GM19397 (cell line): ENCODE data around the gene PCDH9.

Source experiments
- ATAC-seq: cut with Tn5 transposase; IDR thresholded peaks from one replicate; pipeline ENCODE4 v1.9.1; 2021; ENCODE audit warnings: mild to moderate bottlenecking, moderate library complexity; ENCODE audit not compliant: unreplicated experiment

PCDH9 gene

DNA sequence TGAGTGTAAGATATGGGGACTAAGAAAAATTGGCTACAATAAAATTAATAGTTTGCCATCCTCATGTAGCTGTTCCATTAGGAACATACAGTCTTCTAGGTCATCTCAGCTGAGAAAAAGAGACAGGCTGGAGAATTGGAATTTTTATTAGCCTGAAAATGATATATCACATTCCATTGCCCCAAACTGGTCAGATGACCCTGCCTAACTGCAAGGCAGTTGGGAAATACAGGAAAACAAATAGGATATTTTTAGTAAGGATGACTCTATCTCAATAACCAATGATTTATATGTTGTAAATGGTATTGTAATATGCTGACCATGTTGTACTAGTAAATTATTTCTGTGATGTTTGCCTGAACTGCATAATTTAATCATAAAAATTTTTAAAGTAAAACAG, 673.8 kb downstream of the PCDH9 start:
- no peak for ATAC-seq

DNA sequence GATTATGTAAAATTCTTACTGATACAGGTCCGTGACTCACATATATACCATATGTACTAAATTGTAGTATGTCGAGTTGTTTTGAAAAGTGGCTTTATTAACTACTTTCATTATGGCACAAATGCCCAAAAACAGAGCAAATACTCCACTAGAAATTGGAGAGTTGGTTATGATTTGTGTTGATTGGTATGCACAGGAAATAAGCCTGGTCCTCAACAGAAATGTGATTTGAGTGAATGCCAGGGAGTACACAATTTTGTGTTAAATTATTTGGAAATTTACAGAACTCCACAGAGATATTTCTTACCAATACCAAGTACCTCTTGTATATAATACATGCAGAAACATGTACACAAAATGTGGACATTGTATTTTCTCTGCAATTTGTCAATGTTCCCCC, 676.7 kb downstream of the PCDH9 start:
- ATAC-seq = no peak

DNA sequence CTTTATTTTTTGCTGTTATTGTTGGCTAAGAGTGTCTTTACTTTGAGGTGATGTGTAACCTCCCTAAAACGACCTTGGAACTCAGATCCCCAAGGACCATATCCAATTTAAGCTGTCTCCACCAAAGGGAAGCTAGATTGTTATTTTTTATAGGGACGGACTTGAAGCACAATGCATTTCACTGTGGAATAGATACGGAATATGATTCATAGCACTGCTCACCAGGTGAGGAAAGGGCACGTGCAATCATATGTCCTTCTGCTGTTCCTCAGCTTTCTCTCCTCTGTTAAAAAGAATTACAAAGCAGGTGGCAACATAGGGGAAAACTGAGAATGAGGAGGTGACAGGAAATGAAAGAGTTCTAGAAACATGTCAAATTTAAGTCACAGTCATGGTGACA, 679.0 kb downstream of the PCDH9 start:
- no peak for ATAC-seq

DNA sequence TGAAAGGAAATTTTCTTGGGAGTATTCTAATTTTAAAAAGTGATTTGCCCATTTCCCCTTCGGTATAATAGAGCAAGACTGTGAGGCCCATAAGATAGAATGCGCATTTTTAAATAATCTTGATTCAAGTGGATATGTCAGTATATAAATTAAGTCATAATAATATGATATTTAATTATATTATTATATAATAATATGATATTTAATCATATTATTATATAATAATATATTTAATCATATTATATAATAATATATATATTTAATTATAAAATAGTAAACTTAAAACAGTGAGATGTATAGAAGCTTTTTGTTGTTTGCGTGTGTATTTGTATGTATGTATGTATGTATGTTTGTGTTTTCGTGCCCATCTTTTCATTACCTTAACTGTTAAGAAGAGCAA, 682.5 kb downstream of the PCDH9 start:
- ATAC-seq = no peak

DNA sequence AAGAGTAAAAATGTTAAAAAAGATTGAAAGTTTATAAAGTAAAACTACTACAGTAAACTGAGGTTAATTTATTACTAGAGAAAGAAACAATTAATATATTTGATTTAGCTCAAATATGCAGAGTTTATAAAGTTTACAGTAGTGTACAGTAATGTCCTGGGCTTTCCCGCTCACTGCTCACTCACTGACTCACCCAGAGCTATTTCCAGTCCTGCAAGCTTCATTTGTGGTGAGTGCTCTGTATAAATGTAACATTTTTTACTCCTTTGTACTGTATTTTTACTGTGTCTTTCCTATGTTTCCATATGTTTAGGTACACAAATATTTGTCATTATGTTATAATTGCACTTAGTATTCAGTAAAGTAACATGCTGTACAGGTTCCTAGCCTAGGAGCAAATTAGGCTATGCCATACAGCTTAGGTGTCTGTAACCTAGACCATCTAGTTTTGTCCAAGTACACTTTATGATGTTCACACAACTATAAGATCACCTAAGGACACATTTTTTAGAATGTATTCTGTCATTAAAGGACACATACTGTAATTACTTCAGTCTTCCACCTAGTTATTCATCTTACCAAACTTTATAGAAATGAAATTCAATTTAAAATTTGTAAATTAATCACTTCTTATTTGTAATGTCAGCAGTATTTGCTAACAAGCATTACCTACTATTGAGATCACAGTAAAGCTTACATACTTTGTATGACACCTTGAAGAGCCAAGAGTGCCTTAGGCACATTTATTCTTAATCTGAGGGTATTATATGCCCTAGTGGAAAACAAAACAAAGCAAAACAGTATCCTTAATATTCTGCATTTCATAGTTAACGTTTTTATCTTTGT, 683.4 kb downstream of the PCDH9 start:
- no peak for ATAC-seq

DNA sequence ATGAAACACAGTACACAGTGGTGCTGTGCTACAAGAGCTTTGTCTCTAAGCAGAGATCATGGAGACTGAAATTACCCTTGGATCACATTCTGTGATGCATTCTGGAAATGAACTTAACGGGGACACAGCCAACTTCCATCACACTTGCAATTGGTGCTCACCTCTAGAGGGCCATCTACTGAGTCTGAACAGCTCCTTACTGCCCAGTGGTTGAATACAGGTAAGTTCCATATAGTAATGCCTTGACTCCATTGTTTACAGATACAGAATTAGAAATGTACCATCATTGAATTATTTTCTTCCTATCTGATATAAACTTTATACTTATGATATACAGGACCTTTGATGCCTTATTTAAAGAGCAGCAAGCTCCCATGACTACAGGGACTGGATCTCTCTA, 686.4 kb downstream of the PCDH9 start:
- no peak for ATAC-seq

DNA sequence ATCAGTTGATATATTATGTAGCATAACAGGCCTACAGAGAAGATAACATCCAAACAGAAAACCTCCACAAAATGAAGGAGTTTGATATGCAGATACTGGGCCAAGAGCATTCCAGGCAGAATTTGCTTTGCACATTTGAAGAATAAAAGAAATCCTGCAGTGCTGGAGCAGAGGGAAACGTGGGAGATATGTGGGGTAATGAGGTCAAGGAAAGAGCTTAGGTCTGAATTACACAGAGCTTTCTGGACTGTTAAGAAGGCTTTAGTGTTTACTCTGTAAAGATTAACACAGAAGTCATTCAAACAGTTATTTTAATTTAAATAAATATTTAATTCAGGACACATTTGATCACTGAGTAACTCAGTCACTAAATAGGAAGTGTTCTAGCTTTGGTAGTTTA, 692.7 kb downstream of the PCDH9 start:
- ATAC-seq = no peak

DNA sequence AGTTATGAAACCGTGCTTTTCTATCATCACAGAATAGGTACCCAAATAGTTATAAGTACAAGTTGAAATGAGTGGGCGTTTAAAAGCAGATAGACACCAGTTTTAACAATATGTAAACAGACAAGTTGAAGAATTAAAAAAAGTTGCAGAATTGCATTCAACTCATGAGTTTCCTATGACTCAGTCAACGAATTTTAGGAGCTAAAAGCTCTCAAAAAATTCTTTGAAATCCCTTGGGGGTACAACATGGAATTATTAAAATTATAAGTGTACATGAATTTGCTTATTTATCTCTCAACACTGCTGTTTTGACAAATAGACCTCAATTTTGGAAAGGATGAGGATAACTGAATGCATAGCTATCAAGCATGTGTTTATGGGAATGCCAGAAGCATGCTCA, 693.4 kb downstream of the PCDH9 start:
- no peak for ATAC-seq

DNA sequence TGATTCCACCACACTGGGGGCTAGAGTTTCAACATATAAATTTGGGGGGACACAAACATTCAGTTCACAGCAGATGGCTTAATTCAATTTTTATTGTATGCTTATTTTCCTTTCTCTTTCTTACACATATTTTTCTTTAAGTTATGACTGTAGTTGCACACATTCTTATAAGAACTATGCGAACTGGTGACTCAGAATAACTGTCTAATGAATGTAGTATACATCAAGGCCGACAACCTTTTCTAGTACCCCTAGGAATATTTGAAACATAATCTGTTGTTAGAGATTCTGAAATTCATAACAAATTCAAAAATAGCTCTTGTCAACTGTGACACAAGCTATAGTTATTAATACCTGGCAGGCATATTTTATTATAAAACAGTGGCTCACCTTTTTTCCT, 695.6 kb downstream of the PCDH9 start:
- no peak for ATAC-seq

DNA sequence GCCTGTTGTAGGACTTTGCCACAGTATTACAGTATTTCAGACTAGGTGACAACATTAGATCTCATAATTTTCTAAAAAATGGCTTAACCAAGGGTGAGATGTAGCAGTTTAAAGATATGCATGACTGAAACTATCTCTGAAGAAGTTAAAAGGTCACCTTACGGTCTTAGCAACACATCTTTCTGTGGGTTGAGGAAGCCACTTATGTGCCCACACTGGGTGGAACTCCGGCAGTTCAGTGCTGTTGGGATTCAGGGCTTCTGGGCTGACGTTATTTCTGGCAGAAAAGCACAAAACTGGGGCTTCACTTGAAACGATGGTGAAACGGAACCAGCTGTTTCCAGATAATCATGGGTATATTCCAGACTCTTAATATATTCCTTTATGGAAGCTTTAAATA, 697.3 kb downstream of the PCDH9 start:
- ATAC-seq = no peak

DNA sequence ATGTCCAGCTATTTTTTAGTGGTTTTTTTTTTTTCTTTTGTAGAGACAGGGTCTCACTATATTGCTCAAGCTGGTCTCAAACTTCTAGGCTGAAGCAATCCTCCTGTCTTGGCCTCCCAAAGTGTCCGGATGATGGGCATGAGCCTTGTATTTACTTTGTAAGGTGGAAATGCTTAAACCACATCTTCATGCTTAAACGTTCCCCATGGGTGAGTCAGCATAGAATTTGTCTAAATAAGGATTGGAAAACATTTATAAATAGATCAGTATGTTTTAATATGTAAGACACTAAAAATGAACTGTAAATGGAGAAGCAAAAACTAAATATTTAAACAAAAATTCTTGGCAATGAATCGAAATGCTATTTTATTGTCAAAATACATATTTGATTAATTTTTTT, 698.0 kb downstream of the PCDH9 start:
- ATAC-seq = no peak

DNA sequence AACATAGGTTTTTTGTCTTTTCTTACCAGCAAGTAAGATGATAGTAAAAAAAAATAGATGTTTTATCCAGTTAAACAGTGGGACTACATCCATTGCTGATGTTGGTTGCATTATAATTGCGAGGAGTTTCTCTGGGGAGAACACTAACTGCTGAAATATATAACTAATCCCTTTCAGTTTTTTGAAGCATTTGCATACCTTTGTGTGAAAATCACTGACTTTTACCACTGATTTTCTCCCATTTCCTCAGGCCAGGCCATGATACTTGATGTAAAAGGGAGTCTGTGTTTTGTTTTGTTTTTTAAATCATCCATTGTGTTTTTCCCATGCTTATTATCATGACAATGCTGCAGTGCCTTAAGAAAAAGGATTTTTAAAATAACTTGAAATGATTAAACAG, 699.5 kb downstream of the PCDH9 start:
- no peak for ATAC-seq

DNA sequence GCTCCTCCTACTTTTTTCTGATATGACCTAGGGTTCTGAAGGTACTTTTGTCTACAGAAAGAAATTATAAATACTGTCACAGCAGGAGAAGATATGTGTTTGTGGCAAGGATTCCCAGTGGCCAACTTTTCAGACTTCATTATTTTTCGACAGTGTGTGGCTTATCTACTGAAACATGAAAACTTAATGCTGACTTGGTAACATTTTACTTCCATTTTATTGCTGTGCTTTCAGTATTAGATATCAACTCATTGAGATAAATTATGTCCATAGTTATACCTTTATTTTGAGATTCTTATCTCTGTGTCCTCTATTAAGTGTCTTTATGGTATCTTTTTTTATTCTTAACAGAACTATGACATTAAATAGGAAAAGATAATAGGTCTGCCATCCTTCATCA, 700.0 kb downstream of the PCDH9 start:
- no peak for ATAC-seq

DNA sequence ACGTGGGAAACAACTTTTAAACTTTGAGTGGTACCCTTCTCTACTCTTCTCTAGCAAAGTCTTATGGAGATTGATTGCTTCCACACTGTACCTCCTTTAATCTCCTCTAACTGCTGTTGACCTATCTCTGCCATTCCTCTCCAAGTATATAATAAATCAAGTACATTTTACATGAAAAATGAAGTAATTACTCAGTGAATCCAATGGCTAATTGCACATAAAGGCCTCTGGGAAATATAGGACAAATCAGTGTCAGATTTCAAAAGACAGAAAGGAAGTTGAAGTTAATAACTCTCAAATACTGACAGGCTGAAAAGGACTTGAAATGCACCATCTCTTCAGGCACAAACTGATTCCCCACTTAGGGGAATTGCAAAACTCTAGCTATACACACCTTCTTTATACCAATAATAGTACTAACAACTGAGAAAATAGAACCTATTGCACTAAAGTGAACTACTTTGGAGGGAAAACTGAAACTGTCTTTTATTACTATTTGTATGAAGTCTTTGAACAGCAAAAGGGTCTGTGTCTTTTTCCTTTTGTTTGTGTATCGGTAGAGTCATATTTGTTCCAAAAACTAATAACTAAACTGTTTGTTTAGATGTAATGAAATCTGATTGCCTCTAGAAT, 701.1 kb downstream of the PCDH9 start:
- no peak for ATAC-seq

DNA sequence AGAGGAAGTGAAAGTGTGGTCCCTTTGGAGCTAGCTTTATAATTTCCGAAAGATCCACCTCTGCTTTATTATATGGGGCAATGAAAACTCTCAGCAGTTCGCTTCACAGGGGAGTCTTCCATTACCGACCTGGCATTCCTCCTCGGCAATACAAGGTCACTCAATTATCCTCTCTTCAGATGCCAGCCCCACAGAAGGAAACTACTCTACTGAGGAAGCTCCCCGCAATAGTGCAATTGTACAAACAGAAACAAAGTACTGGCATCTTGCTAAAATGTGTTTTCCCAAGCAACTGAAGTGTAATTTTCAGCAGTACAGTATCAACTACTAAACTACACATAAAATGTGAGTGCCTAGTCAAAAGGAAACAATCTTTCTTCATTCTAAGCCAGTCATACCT, 702.0 kb downstream of the PCDH9 start:
- no peak for ATAC-seq

DNA sequence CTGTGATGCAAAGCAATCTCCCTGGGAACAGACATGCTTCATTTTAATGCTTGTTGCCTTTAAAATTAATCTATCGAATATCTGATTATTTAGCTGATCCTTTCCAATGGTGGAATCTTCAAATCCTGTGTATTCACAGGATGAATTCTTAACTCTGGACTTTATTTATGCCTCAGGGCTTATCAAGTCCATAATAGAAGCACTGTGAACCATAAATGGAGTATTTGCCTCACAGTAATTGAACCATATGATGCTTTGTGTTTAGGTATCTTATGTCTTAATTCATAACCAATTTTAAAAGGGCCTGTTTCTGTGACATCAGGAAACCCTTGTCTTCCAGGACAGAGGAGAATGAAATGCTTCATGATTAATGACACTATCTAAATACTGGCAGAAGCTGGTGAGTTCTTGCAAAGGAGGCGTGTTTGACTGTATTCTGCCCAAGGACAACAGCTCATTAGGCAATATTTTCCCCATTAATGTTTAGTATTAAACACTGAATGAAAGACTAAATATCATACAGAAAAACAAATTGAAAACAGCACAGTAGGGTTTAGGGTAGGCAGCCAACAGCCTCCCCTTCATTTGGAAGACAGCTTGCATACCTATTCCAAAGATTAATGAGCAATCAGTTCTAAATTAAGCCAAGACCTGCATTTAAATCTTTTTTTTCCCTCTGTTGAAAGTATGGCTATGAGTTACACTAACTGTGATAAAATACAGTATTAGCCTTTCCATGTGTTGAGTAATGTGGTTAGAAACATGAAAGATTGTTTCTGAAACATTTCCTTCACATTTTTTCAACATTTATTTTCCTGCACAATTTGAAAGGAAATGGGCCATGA, 709.4 kb downstream of the PCDH9 start:
- ATAC-seq = no peak

DNA sequence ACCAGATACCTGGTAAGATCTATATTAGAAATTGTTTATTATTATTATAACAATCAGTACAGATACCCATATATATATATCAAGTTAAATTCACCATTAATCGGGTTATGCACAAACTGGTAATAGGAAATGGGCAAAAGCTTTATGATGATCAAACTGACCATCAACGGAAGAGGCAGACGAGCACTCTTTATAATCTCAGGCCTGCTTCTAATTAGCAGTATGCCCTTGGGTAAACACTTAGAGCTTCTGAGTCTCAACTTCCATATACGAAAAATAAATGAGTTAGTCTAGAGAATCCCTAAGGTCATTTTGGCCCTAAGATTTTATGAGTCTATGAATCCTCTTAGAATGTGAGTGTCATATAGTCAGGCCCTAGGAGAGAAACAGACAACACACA, 710.9 kb downstream of the PCDH9 start:
- no peak for ATAC-seq

DNA sequence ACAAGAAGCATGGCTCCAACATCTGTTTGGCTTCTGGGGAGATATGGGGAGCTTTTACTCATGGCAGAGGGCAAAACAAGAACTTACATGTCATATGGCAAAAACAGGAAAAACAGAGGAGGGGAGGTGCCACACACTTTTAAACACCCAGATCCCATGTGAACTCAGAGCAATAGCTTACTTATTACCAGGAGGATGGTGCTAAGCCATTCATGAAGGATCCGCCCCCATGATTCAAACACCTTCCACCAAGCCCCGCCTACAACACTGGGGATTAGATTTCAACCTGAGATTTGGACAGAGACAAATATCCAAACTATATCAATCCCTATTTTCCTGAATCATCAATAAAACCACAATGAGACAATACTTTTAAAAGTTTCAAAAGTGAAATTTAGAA, 712.1 kb downstream of the PCDH9 start:
- ATAC-seq = no peak

DNA sequence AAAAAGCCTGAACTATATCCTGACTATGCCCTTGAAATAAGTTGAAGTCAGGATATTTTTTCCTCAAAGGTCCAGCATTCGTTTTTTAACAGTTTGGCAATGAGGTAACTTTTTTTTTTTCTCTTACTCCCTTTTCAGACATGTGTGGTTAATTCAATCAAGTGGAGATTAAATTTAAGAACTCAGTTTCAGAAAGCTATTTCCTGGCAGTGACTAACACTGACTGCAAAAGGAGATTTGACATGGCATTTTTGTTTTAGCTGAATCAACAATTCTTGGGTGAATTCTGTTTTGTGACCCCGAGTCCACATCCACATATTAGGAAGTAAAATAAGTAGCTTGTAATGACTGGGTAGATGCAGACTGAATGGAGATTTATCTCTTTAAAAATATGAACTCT, 716.4 kb downstream of the PCDH9 start:
- no peak for ATAC-seq

DNA sequence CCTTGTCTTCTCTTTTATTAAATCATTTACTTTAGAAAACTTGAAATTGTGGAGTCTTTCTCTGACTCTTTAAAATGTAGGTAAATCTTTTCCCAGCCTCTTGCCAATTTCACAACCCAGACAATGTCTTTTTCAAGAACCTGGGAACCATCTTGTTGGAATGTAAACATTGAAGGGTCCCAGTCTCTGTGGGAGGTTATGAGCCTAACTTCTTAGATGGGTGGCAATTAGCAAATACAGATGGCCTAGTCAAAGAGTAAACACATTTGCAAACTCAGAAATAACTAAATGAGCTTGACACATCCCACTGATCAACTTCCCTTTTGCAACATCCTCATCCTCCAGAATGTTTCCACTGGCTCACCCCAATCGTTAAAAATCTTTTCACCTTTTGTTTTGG, 721.0 kb downstream of the PCDH9 start:
- no peak for ATAC-seq

DNA sequence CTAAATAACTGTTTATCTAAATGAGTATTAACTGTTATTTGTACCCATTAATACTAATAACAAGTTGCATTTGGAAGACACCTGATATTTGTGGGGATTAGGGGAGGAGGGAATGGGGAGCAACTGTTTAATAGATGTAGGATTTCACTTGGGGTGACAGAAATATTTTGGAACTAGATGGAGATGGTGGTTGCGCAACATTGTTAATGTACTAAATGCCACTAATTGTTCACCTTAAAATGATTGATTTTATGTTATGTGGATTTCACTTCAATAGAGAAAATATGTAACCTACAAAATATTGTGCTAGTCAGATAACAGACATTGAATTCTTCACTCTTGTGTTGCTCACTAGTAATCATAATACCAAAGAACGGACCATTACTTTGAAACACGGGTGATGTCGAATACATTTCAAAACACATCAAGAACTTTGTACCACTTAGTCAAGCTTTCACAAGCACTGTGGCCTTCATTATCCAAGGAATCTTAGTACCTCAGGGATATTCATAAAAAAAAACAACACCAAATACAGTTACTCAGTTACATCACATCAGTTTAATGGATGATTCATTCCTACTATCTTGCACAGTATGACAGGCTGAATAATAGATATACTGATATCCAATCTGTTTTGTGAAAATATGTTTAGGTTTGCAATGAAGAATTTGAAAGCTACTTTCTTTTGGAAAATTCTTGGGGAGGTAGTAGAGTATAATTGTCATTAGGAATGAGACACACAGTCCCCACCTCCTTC, 721.8 kb downstream of the PCDH9 start:
- ATAC-seq = no peak
